Neural cell (in vitro differentiated cells): ENCODE data around the gene MYO10.

Source experiments
- EP300 ChIP-seq: fragments of 450-650 bp; conservative IDR thresholded peaks from 2 replicates; pipeline ENCODE4 v1.6.1; 2014; ENCODE audit warnings: antibody characterized with exemption, mild to moderate bottlenecking, moderate library complexity; ENCODE audit not compliant: poor library complexity, severe bottlenecking
- MXI1 ChIP-seq: fragments of 450-650 bp; conservative IDR thresholded peaks from 2 replicates; pipeline ENCODE4 v1.6.1; 2014; ENCODE audit warnings: antibody characterized with exemption, mild to moderate bottlenecking; ENCODE audit not compliant: poor library complexity, severe bottlenecking
- POLR2AphosphoS5 ChIP-seq: IDR thresholded peaks from 2 replicates; pipeline ENCODE4 v1.6.1; 2012
- TF ChIP-seq, protein P1 (sequence below): fragments of 450-650 bp; IDR thresholded peaks from 2 replicates; pipeline ENCODE4 v1.5.1; 2014; ENCODE audit warnings: antibody characterized with exemption, mild to moderate bottlenecking, moderate library complexity; ENCODE audit not compliant: poor library complexity, severe bottlenecking

DNA sequence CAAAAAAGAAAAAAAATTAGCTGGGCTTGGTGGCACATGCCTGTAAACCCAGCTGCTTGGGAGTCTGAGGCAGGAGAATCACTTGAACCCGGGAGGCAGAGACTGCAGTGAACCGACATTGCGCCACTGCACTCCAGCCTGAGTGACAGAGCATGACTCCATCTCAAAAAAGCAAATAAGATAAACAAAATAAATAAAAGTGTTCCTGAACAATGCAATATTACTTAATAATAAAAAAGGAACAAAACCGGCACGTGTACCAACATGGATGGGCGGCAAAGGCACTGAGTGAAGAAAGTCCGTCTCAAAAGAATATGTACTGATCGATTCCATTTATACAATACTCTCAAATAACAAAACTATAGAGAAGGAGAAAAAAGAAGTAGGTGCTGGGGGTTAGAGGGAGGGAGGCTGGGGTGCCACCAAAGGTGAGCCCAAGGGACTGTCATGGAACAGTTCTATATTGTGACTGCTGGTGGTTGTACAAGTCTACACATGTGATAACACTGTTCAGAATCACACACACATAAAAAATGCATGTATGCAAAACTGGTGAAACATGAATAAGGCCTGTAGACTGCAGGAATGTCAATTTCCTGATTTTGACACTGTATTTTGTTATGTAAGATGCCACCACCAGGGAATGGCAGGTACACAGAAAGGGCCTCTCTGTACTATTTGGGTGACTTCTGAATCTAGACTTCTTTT is 15.8 kb downstream of the MYO10 start:
- TF ChIP-seq, protein P1, sequence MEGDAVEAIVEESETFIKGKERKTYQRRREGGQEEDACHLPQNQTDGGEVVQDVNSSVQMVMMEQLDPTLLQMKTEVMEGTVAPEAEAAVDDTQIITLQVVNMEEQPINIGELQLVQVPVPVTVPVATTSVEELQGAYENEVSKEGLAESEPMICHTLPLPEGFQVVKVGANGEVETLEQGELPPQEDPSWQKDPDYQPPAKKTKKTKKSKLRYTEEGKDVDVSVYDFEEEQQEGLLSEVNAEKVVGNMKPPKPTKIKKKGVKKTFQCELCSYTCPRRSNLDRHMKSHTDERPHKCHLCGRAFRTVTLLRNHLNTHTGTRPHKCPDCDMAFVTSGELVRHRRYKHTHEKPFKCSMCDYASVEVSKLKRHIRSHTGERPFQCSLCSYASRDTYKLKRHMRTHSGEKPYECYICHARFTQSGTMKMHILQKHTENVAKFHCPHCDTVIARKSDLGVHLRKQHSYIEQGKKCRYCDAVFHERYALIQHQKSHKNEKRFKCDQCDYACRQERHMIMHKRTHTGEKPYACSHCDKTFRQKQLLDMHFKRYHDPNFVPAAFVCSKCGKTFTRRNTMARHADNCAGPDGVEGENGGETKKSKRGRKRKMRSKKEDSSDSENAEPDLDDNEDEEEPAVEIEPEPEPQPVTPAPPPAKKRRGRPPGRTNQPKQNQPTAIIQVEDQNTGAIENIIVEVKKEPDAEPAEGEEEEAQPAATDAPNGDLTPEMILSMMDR = no peak
- TF ChIP-seq POLR2AphosphoS5 (no peak), MXI1 (no peak), EP300 (no peak)
